HCT116 (cell line): ENCODE measurements around the gene ZNF432. TPM values are rescaled to one million over a fixed set of nuclear protein-coding genes. Genes with fewer than 3 reads are reported as not detected.

Experiments
- ATAC-seq: fragments of 200-7000 bp; cut with Tn5 transposase; 2 replicates; pipeline ENCODE4 v1.9.1; 2020; ENCODE audit warnings: mild to moderate bottlenecking, moderate library complexity
- BruUV-seq: library from RNA; stranded (reverse); fragments of 400-500 nt; replicated peaks from 2 replicates; lab custom pipeline; 2021; lab: Mats Ljungman, UMichigan
- CTCF ChIA-PET: fragments of 300-600 bp; sonication (Branson Sonifier 250); formaldehyde crosslinking; loops from one replicate; lab custom pipeline; 2021; ENCODE audit warnings: antibody characterized with exemption; lab: Charles Lee
- POLR2A ChIA-PET: fragments of 300-600, 350-600 bp; sonication (Branson Sonifier 250); formaldehyde crosslinking; loops from one replicate; lab custom pipeline; 2021; ENCODE audit warnings: antibody characterized with exemption; lab: Charles Lee
- RAD21 ChIA-PET, 2 experiments: fragments of 300-600 bp; sonication (Branson Sonifier 250); formaldehyde crosslinking; loops; one replicate each; lab custom pipeline; 2023; ENCODE audit warnings: low total read pairs in 2 of 2; ENCODE audit not compliant: uncharacterized antibody in 2 of 2, unreplicated experiment in 2 of 2, low non-redundant PET in 1 of 2; lab: Charles Lee
- DNase-seq: peaks from one replicate; pipeline ENCODE4 v3.0.0-alpha.2; 2010; ENCODE audit warnings: low read depth, low spot score
- H2AFZ ChIP-seq: fragments of 200-600 bp; shearing (Covaris generic), sonication (generic); 2 replicates; pipeline ENCODE4 v1.6.1; 2017; ENCODE audit warnings: low read depth, mixed run types, mixed read lengths, antibody characterized with exemption, low read length; ENCODE audit not compliant: poor library complexity, severe bottlenecking
- H3K27ac ChIP-seq: 2 replicates; pipeline ENCODE4 v1.5.1; 2012; ENCODE audit warnings: low read depth, low read length
- H3K27me3 ChIP-seq: fragments of 200-600 bp; sonication (generic); 2 replicates; pipeline ENCODE4 v1.6.1; 2016; ENCODE audit warnings: mixed run types, low read length, mixed read lengths; ENCODE audit not compliant: insufficient read depth
- H3K36me3 ChIP-seq, 2 experiments: fragments of 200-500 bp in 1 of 2; fragments of 200-600 bp in 1 of 2; sonication (Bioruptor generic) in 1 of 2; sonication (generic) in 1 of 2; 2 replicates each; pipeline versions ENCODE4 v1.5.1 to v1.6.1; 2014 to 2016; ENCODE audit warnings: low read length in 2 of 2, inconsistent platforms in 1 of 2, mixed read lengths in 1 of 2, mixed run types in 1 of 2; ENCODE audit not compliant: insufficient read depth in 2 of 2, control insufficient read depth in 1 of 2
- H3K4me1 ChIP-seq, 2 experiments: fragments of 200-600 bp in 1 of 2; sonication (generic) in 1 of 2; 2 replicates each; pipeline versions ENCODE4 v1.5.1 to v1.6.1; 2012 to 2017; ENCODE audit warnings: low read length in 2 of 2, inconsistent platforms in 1 of 2, mild to moderate bottlenecking in 1 of 2, mixed read lengths in 1 of 2, mixed run types in 1 of 2, moderate library complexity in 1 of 2; ENCODE audit not compliant: insufficient read depth in 2 of 2, control insufficient read depth in 1 of 2
- H3K4me2 ChIP-seq: fragments of 200-600 bp; sonication (generic); 2 replicates; pipeline ENCODE4 v1.6.1; 2017; ENCODE audit warnings: mixed run types, low read length, mixed read lengths
- H3K4me3 ChIP-seq, 2 experiments: fragments of 200-600 bp in 1 of 2; sonication (generic) in 1 of 2; replicated peaks in 1 of 2; 2 replicates each; pipeline ENCODE4 v1.5.1; 2011 to 2016; ENCODE audit warnings: low read length in 2 of 2, control low read depth in 1 of 2, low read depth in 1 of 2, mild to moderate bottlenecking in 1 of 2, mixed read lengths in 1 of 2, mixed run types in 1 of 2
- H3K79me2 ChIP-seq: fragments of 200-600 bp; sonication (generic); 2 replicates; pipeline ENCODE4 v1.6.1; 2017; ENCODE audit warnings: mild to moderate bottlenecking, mixed run types, low read length, moderate library complexity, mixed read lengths; ENCODE audit not compliant: insufficient read depth
- H3K9ac ChIP-seq: fragments of 200-600 bp; sonication (generic); 2 replicates; pipeline ENCODE4 v1.6.1; 2016; ENCODE audit warnings: low read length, mixed read lengths
- H3K9me2 ChIP-seq: fragments of 200-600 bp; sonication (generic), shearing (Covaris generic); 2 replicates; pipeline ENCODE4 v1.6.1; 2017; ENCODE audit warnings: mixed run types, mild to moderate bottlenecking, moderate library complexity; ENCODE audit not compliant: insufficient read depth
- H3K9me3 ChIP-seq, 2 experiments: fragments of 200-500 bp in 1 of 2; fragments of 200-600 bp in 1 of 2; sonication (Bioruptor generic) in 1 of 2; sonication (generic) in 1 of 2; 2 replicates each; pipeline ENCODE4 v1.6.1; 2014 to 2017; ENCODE audit warnings: low read length in 2 of 2, mixed read lengths in 2 of 2, inconsistent platforms in 1 of 2, low read depth in 1 of 2, mild to moderate bottlenecking in 1 of 2, mixed run types in 1 of 2, moderate library complexity in 1 of 2; ENCODE audit not compliant: control insufficient read depth in 1 of 2, insufficient read depth in 1 of 2
- H4K20me1 ChIP-seq: fragments of 200-600 bp; sonication (generic), shearing (Covaris generic); 2 replicates; pipeline ENCODE4 v1.6.1; 2017; ENCODE audit warnings: mixed run types, mild to moderate bottlenecking, moderate library complexity; ENCODE audit not compliant: insufficient read depth
- ATF3 ChIP-seq: IDR thresholded peaks from 2 replicates; pipeline ENCODE4 v1.6.1; 2012
- CEBPB ChIP-seq: IDR thresholded peaks from 2 replicates; pipeline ENCODE4 v1.6.1; 2012; ENCODE audit warnings: low read depth
- CTCF ChIP-seq, 3 experiments: fragments of 200-600 bp in 1 of 3; sonication (generic) in 1 of 3; IDR thresholded peaks in 2 of 3; conservative IDR thresholded peaks in 1 of 3; 2 replicates each; pipeline ENCODE4 v1.5.1; 2012 to 2017; ENCODE audit warnings: low read depth in 2 of 3, low read length in 2 of 3, antibody characterized with exemption in 1 of 3, borderline replicate concordance in 1 of 3, control low read depth in 1 of 3, mild to moderate bottlenecking in 1 of 3, mixed read lengths in 1 of 3, mixed run types in 1 of 3, moderate library complexity in 1 of 3; ENCODE audit not compliant: insufficient read depth in 1 of 3
- EGR1 ChIP-seq: IDR thresholded peaks from 2 replicates; pipeline ENCODE4 v1.6.1; 2012; ENCODE audit warnings: low read depth
- ELF1 ChIP-seq: IDR thresholded peaks from 2 replicates; pipeline ENCODE4 v1.6.1; 2012; ENCODE audit warnings: low read depth, borderline replicate concordance
- EZH2 ChIP-seq: fragments of 200-600 bp; sonication (generic); IDR thresholded peaks from 2 replicates; pipeline ENCODE4 v1.6.1; 2017; ENCODE audit warnings: antibody characterized with exemption, mixed run types
- EZH2phosphoT487 ChIP-seq: fragments of 200-600 bp; IDR thresholded peaks from 2 replicates; pipeline ENCODE4 v1.6.1; 2018; ENCODE audit warnings: antibody characterized with exemption, borderline replicate concordance
- FOSL1 ChIP-seq: IDR thresholded peaks from 2 replicates; pipeline ENCODE4 v1.6.1; 2012; ENCODE audit warnings: low read depth
- POLR2A ChIP-seq: IDR thresholded peaks from 2 replicates; pipeline ENCODE4 v1.7.0; 2011; ENCODE audit warnings: borderline replicate concordance; ENCODE audit not compliant: insufficient read depth, insufficient read length; ENCODE audit errors: extremely low read depth
- POLR2AphosphoS5 ChIP-seq: IDR thresholded peaks from 2 replicates; pipeline ENCODE4 v1.6.1; 2011; ENCODE audit warnings: mild to moderate bottlenecking, low read depth, low read length, moderate library complexity
- RAD21 ChIP-seq: IDR thresholded peaks from 2 replicates; pipeline ENCODE4 v1.6.1; 2012; ENCODE audit warnings: low read depth, mild to moderate bottlenecking
- SIN3A ChIP-seq: IDR thresholded peaks from 2 replicates; pipeline ENCODE4 v1.6.1; 2012; ENCODE audit warnings: low read depth
- SP1 ChIP-seq: IDR thresholded peaks from 2 replicates; pipeline ENCODE4 v1.6.1; 2012; ENCODE audit warnings: low read depth
- SRF ChIP-seq: IDR thresholded peaks from 2 replicates; pipeline ENCODE4 v1.6.1; 2012; ENCODE audit warnings: low read depth
- TCF7L2 ChIP-seq: IDR thresholded peaks from 2 replicates; pipeline ENCODE4 v1.7.0; 2011; ENCODE audit warnings: borderline replicate concordance, inconsistent platforms; ENCODE audit not compliant: insufficient read depth, insufficient read length; ENCODE audit errors: extremely low read depth
- YY1 ChIP-seq: IDR thresholded peaks from 2 replicates; pipeline ENCODE4 v1.6.1; 2011; ENCODE audit warnings: low read length, low read depth, moderate library complexity, mild to moderate bottlenecking; ENCODE audit not compliant: insufficient replicate concordance; ENCODE audit errors: extremely low read depth
- ZBTB33 ChIP-seq: IDR thresholded peaks from 2 replicates; pipeline ENCODE4 v1.6.1; 2011; ENCODE audit warnings: mild to moderate bottlenecking, low read length, moderate library complexity; ENCODE audit not compliant: insufficient replicate concordance; ENCODE audit errors: extremely low read depth
- ZFX ChIP-seq: fragments of 450-650 bp; IDR thresholded peaks from 2 replicates; pipeline ENCODE4 v1.6.1; 2017
- intact Hi-C: fragments of 100-400 bp; cut with micrococcal nuclease; formaldehyde crosslinking; loops from 2 replicates; pipeline ENCODE4 v1.10.0; 2022
- total RNA-seq: library from RNA; stranded (reverse); gene quantifications from one replicate; pipeline ENCODE4 v1.2.1, GENCODE V29; 2021; ENCODE audit not compliant: unreplicated experiment
- TF ChIP-seq, protein P1 (sequence below): IDR thresholded peaks from 2 replicates; pipeline ENCODE4 v1.6.1; 2012

Gene ZNF432
- total RNA-seq, 1 experiment from 2014 or later, result 0.64 TPM

GRCh38 chr19:51983361-51983760 is 65.3 kb downstream of the ZNF432 start:
- POLR2A ChIA-PET, result no interaction called here
- TF ChIP-seq, protein P1, sequence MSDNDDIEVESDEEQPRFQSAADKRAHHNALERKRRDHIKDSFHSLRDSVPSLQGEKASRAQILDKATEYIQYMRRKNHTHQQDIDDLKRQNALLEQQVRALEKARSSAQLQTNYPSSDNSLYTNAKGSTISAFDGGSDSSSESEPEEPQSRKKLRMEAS, result no peak
- no peak for TF ChIP-seq EGR1
- TF ChIP-seq ZFX, result no peak
- no peak for TF ChIP-seq TCF7L2
- TF ChIP-seq CTCF (IDR thresholded peaks at IDR 0.05 in 2 of 3, conservative IDR thresholded peaks at IDR 0.05 in 1 of 3; ENCODE audit: borderline replicate concordance in 1 of 3, insufficient read depth in 1 of 3, low read depth in 2 of 3, low read length in 2 of 3), result no peak
- TF ChIP-seq ELF1, result no peak
- TF ChIP-seq ZBTB33, result no peak
- TF ChIP-seq POLR2A, result no peak
- TF ChIP-seq CEBPB, result no peak
- no peak for TF ChIP-seq SIN3A
- TF ChIP-seq SP1, result no peak
- TF ChIP-seq YY1, result no peak
- no peak for TF ChIP-seq POLR2AphosphoS5
- TF ChIP-seq SRF, result no peak
- no peak for TF ChIP-seq ATF3
- no peak for TF ChIP-seq RAD21
- no peak for TF ChIP-seq EZH2phosphoT487
- TF ChIP-seq FOSL1, result no peak
- no peak for TF ChIP-seq EZH2

More at GRCh38 chr19:51983361-51983760, 65.3 kb downstream of the ZNF432 start:
- Histone ChIP-seq H3K4me2 (no peak overlapping the region), H4K20me1 (no peaks in the 10 kb centered on the region), H3K27ac (no peak overlapping the region), H3K9me2 (no peaks in the 10 kb centered on the region), H3K4me3 (no peak overlapping the region), H3K79me2 (no peaks in the 10 kb centered on the region), H3K4me1 (peaks cover 3 to 7% of the 10 kb centered on the region in 2 experiments; a peak in 1 of 4 replicates), H3K27me3 (no peaks in the 10 kb centered on the region), H3K36me3 (no peaks in the 10 kb centered on the region), H2AFZ (no peak overlapping the region), H3K9ac (no peak overlapping the region), H3K9me3 (peaks cover 10 to 29% of the 10 kb centered on the region in 2 experiments; a peak in 3 of 4 replicates)
- ChIA-PET CTCF (no interaction called here), RAD21 (no interaction called here)
- intact Hi-C loops, result no loop called here
- BruUV-seq, result no TSS peak
- DNase-seq, result no peak
- no peak for ATAC-seq
